HG02763 (cell line): ENCODE measurements around the gene NABP1.

Experiments
- ATAC-seq: cut with Tn5 transposase; IDR thresholded peaks from one replicate; pipeline ENCODE4 v1.9.1; 2021; ENCODE audit warnings: mild to moderate bottlenecking, moderate library complexity; ENCODE audit not compliant: unreplicated experiment

The NABP1 gene

DNA sequence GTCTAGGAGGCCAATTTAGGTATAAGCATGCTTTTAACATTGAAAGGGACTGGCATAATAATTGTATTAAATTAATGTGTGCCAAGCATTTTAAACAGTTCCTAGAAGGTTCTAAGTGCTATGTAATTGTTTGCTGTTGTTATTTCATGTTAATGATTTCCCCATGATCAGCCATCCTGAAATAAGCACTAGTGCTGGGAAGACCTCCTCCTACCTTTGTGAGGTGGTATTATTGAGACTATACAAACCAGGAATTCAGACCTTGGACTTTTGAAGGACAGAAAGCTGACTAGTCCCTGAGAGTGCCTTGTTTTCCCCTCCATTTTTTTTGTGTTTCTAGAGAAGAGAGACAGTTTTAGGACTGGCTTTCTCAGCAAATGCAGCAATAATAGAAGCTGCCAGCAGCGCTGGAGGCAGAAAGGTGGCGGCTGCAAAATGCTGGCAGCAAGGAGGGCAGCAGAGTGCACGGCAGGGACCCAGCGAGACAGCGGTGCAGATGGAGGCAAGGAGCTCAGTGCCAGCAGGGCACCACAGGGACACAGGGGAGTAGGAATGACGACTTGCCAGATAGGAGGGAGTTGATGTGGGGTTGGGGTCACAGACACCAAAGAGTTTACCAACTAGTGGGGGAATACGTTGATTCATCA is 25.3 kb downstream of the NABP1 start:
- no peak for ATAC-seq

DNA sequence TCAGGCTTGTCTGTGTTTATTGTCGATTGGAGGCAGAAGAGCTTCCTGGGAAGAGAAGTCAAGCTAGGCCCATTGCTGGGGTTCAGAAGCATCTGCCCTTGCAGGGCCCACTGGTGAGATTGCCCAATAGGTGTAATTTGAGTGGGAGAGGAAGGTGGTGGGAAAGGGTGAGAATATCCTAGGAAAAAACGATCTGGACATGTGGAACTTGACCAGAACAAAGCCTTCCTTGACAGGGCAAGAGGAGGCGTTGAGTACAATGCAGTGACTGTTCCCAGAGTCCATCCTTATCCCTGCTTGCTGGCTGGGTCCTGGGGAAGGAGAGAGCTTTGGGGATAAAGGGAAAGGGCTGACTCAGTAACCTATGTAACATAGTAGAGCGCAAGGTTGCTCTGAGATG is 27.1 kb downstream of the NABP1 start:
- ATAC-seq = no peak

DNA sequence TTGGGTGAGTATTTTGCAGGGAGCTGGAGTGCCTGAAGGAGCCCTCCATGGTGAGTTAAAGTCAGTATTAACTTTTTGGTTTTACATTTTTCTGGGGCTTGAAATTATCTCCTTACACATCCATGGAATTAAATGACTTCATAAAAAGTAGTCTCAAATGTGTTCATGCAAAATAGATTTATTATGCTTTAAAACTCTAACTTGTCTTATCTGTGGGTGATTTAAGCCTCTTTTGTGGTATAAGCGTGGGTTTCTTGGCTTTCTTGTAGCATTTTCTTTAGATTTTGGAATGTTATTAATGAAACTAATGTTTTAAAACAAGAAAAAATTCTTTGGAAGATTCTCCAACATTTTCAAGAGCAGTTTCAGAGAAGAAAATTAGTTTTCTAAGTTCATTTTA is 27.8 kb downstream of the NABP1 start:
- no peak for ATAC-seq

DNA sequence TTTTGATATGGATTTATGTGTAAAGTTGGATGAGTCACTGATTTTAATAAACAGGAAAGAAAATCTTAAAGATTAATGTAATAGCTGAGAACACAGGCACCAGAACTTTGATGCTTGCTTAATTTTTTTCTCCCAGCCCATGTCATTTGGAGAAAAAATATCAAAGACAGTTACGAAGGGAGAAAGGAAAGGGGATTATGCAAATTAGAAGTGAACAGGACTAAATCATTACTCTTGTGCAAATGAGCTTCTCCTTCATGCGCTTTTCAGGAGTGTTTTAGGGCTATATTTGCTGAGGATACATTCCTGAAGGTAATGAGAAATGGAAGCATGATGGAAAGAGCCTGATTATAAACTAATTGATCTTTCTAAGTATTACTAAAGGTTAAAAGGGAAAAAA is 28.9 kb downstream of the NABP1 start:
- no peak for ATAC-seq

DNA sequence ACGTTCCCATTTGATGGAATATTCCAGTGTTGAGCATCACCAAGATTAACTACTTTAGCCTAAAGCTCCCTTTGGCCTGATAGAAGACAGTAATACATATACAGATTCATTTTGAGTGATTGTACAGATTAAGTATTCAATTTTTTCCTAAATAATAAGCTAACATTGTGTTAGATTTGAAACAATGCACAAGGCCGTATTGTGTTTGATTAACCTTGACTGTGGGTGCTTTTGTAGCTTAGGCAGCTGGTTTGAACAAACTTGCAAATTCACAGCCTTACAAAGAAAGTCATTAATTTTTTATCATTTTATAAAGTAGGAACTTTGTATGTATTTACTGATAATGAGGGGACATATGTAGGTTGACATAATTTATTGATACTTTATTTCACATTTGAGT is 29.6 kb downstream of the NABP1 start:
- no peak for ATAC-seq

DNA sequence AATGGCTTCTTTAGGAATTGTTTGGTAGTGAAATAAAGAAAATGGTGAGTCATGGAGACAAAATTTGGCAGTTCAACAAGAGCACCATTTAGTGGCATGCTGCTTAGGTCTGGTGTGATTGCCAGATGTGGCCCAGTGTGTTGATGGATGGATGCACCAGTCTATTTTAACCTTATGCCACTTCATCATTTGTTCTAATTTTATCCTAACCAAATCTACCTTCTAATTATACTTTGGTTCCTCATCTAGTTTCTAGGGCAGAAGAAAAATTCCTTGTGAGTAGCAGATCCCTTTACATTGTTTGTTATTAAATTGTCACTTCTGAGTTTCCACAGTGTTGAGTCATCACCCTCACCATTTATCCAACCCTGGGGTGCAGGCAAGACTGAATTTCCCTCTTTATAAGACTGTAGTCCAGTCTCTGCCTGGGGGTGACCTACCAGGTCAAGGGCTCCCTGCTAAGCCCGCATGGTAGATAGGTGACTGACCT is 32.5 kb downstream of the NABP1 start:
- no peak for ATAC-seq

DNA sequence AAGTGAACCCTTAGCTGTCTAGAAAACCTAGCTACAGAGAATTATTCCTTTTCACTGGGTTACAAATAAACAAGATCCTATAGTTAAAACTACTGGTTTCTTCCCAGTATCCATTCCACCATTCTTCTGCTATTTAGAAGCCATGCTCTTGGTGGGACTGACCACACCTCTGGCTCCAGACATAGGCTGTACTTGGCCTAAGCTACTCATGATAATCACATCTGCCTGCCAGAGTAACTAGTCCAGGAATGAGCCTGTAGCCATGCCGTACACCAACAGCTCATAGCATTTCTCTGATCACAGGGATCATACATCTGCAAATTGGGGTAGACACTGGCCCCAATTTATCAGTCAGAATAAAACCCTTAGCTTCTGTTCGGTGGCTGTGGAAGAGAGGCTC is 33.7 kb downstream of the NABP1 start:
- no peak for ATAC-seq

DNA sequence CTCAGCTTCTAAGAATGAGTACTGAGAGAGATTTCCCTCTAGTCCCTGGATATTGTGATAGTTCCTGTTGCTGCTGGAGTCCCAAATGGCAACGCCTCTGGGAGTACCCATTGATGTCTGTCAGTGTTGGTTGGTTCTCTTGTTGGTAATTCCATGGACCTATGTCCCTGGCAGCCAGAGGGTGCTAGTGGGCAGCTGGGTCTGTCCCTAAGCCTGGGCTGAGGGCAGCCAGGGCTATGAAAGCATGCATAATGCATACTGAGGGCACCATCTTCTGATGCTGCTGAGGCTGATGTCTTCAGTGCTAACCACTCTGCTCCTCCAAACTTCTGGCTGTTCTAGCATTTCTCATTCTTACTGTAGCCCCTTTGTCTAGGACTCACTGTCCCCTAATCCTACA is 35.9 kb downstream of the NABP1 start:
- ATAC-seq = no peak

DNA sequence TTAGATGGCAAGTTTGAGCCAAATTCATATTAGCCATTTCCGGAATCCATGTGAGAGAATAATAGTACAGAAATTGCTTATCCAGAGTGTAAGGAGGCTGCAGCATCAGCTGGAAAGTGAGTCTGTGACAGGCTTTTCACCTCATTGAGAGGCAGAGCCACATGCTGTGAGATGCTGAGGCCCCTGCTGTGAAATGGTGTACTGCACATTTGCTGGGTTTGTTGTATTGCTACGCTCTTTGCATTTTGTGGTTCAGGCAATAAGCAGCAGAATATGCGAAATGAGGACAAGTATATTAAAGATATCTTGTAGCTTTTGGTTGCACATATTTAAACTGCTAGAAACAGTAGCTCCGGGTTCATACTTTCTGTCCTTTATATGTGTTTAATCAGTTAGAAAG is 37.0 kb downstream of the NABP1 start:
- ATAC-seq = no peak

DNA sequence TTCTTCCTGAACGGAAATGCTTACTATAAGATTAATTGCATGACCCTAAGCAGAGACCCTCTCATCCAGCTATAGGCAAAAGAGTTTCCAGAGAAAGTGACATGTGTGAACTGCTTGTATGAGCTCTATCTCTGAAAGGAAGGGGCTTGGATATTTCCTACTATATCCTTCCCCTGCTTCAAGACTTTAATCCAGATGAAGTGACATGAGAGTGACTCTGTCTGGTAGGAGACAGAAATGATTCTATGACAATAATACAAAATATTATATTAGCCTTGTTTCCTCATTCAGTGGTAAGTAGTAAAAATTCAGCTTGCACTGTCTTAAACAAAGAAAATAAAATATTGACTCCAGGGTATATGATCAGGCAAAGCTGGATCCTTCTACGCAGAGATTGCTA is 37.5 kb downstream of the NABP1 start:
- no peak for ATAC-seq

DNA sequence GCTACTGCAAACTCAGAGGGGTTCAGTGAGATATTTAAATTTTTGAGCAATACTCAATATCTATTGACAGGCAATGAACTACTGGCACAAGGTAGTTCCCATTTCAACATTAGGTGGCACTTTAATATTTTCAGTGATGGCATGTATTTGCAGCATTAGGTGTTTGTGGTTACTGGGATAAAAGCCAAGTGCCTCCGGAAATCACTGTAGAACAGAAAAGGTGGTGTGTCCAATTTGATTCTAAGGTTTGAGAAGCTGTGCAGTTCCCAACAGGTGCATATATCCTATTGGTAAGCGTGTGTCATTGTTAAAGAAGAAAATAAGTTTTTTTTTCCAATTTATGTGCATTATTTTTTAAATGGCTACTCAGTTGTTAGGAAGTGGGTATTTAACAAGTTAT is 41.3 kb downstream of the NABP1 start:
- ATAC-seq = no peak

DNA sequence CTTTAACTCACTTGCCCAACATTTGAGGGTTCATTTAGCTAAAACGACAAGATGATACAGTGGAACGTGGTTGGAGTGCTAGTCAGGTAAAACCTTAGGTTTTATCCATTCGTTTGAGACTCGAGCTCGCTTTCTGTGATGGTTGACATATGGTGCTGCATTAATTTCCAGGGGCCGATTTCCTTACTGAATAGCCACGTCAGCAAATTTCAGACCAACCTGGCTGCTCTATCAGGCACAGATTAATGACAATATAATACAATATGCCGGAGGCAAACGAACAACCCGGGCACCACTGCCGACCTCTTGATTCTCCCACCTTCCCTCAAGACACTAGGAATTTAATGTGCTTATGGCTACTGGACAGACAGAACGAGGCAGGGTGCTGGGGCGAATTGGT is 42.0 kb downstream of the NABP1 start:
- no peak for ATAC-seq

DNA sequence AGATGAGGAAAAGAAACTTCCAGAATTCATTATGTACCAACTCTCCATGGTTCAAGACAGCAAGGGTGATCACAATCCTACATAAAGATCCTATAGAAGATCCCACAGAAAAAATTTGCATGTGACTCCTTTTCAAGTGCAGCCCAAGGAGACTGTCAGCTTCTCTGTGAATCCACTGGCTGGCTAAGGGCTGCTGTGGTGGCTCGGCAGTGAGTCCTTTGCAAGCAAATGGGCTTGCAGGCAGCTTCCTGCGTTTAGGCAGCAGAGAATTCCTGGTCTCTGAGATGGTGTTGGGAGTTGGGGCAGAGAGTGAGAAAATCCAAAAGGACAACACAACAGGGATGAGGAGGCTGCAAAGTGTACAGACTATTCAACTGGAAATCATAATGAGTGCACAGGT is 43.4 kb downstream of the NABP1 start:
- ATAC-seq = no peak

DNA sequence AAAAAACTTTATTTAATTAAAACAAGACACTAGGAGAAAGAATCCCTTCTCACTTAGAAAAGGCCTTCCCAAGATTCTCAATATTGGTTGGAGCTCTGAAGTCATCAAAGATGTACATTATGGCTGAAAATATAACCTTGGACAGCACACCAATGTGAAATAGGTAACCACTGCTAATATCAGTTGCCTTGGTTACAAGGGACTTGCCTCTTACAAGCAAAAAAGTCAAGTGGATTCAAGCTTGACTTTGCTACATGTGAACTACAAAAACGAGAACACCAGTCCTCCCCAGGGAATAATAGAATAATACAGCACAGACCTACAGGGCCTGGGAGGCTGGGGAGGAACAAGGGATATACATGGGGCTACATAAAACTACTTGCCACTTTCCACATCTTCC is 46.1 kb downstream of the NABP1 start:
- ATAC-seq = no peak

DNA sequence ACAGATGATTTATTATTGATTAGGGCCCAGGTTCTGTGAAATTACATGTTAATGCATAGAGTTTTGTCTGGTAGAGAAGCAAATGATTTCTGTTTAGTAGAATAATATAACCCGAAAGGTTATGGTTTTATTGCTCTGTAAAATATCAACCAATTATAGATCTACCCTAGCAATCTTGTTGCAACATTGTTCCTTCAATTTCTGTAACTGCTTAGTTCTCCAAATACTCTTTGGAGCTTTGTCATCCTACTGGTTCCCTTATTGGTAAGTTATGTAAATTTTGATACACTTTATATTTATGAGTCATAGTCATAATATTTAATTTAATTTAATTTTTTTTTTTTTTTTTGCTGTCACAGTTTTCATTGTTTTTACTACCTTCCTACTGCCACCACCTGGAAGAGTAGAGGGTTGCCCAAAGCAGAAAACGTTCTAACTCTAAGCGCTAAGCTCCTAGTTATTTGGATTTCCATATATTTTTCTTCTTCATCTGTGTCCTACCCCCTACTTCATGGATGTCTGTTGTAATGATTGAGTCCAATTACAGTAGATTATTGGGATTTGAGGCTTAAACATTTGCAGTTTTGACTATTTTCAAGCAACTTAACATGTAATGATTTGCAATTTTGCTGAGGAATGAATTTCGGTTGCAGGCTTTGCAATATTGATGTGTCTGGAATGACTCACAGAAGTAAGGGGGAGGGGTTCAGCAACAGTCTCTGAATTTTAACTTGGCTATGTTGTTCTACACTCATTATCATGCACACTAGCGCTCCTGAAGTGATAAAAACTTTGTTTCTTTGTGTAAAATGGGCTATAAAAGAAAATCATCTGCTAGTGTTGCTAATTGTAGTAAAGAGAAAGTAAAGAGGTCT is 51.1 kb downstream of the NABP1 start:
- ATAC-seq = no peak

DNA sequence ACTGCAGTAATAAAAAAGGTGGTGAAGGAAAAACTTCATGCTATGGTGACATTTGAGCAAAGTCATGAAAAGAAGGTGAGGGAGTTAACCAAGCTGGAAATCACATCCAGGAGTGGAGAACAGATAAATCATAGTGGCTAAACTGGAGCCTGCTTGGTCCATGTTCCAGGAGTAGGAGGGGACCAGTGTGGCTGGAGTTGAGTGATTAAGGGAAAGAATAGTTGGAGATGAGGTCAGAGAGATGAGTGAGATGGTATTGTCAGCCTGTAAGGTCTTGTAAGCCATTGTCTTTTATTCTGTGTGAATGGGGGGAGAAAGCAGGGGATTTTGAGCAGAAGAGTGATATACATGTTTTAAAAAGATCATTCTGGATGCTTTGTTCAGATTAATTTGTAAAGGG is 52.3 kb downstream of the NABP1 start:
- no peak for ATAC-seq
